SK-N-SH (cell line): ENCODE data around the gene ARHGEF4. TPM values are rescaled to one million over a fixed set of nuclear protein-coding genes. Genes with fewer than 3 reads are reported as not detected.

Experiments used
- CTCF ChIA-PET: fragments of 300-600, 350-600 bp; formaldehyde crosslinking; extraction: SDS; loops from one replicate; lab custom pipeline; 2021; lab: Yijun Ruan, JAX
- POLR2A ChIA-PET: fragments of 350-600 bp; sonication (Branson Sonifier 250); formaldehyde crosslinking; extraction: SDS; loops from one replicate; lab custom pipeline; 2020; ENCODE audit warnings: antibody characterized with exemption, inconsistent platforms; lab: Yijun Ruan, JAX
- DNase-seq: peaks from one replicate; pipeline ENCODE4 v3.0.0; 2012
- H2AFZ ChIP-seq: fragments of 200-600 bp; sonication (generic); 2 replicates; pipeline ENCODE4 v1.8.1; 2016; ENCODE audit warnings: antibody characterized with exemption, mild to moderate bottlenecking, low read depth
- H3F3A ChIP-seq: fragments of 200-600 bp; sonication (generic); replicated peaks from 2 replicates; pipeline ENCODE3; 2016; ENCODE audit warnings: antibody characterized with exemption, mild to moderate bottlenecking; ENCODE audit not compliant: insufficient read depth
- H3K27ac ChIP-seq, 2 experiments: fragments of 200-500 bp in 1 of 2; fragments of 200-600 bp in 1 of 2; sonication (Bioruptor generic) in 1 of 2; sonication (generic), shearing (Covaris generic) in 1 of 2; 2 replicates each; pipeline versions ENCODE4 v1.5.1 to v1.6.1; 2014 to 2016; ENCODE audit warnings: low read depth in 2 of 2, inconsistent platforms in 1 of 2, low read length in 1 of 2, mild to moderate bottlenecking in 1 of 2, mixed read lengths in 1 of 2
- H3K27me3 ChIP-seq: fragments of 200-600 bp; sonication (generic), shearing (Covaris generic); 2 replicates; pipeline ENCODE4 v1.6.1; 2016; ENCODE audit warnings: mixed run types; ENCODE audit not compliant: insufficient read depth
- H3K36me3 ChIP-seq, 2 experiments: fragments of 200-500 bp in 1 of 2; fragments of 200-600 bp in 1 of 2; sonication (Bioruptor generic) in 1 of 2; sonication (generic) in 1 of 2; replicated peaks in 1 of 2; 2 replicates each; pipeline versions ENCODE3 to v1.5.1; 2014 to 2016; ENCODE audit warnings: low read length in 1 of 2, mild to moderate bottlenecking in 1 of 2; ENCODE audit not compliant: insufficient read depth in 2 of 2, control insufficient read depth in 1 of 2
- H3K4me1 ChIP-seq, 2 experiments: fragments of 200-500 bp in 1 of 2; fragments of 200-600 bp in 1 of 2; sonication (Bioruptor generic) in 1 of 2; sonication (generic), shearing (Covaris generic) in 1 of 2; 2 replicates each; pipeline versions ENCODE4 v1.5.1 to v1.6.1; 2014 to 2016; ENCODE audit warnings: low read depth in 1 of 2, low read length in 1 of 2, mixed run types in 1 of 2; ENCODE audit not compliant: insufficient read depth in 2 of 2, control insufficient read depth in 1 of 2
- H3K4me2 ChIP-seq: fragments of 200-600 bp; sonication (generic), shearing (Covaris generic); 2 replicates; pipeline ENCODE4 v1.6.1; 2017; ENCODE audit warnings: mixed run types
- H3K4me3 ChIP-seq, 2 experiments: fragments of 200-500 bp in 1 of 2; fragments of 200-600 bp in 1 of 2; sonication (Bioruptor generic) in 1 of 2; sonication (generic), shearing (Covaris generic) in 1 of 2; 2 replicates each; pipeline versions ENCODE4 v1.5.1 to v1.8.1; 2014 to 2016; ENCODE audit warnings: low read depth in 2 of 2, inconsistent platforms in 1 of 2, low read length in 1 of 2, mild to moderate bottlenecking in 1 of 2, mixed read lengths in 1 of 2, moderate library complexity in 1 of 2
- H3K79me2 ChIP-seq: fragments of 200-600 bp; sonication (generic); 2 replicates; pipeline ENCODE4 v1.8.1; 2017; ENCODE audit warnings: mild to moderate bottlenecking; ENCODE audit not compliant: insufficient read depth
- H3K9ac ChIP-seq: fragments of 200-600 bp; sonication (generic); 2 replicates; pipeline ENCODE4 v1.6.1; 2017; ENCODE audit warnings: mixed run types
- H3K9me2 ChIP-seq: fragments of 200-600 bp; sonication (generic); 2 replicates; pipeline ENCODE4 v1.6.1; 2017; ENCODE audit warnings: mixed run types
- H3K9me3 ChIP-seq: fragments of 200-600 bp; sonication (generic); 2 replicates; pipeline ENCODE4 v1.6.1; 2017; ENCODE audit warnings: mixed run types, mild to moderate bottlenecking, moderate library complexity
- H4K20me1 ChIP-seq: fragments of 200-600 bp; sonication (generic); 2 replicates; pipeline ENCODE4 v1.6.1; 2017; ENCODE audit warnings: mild to moderate bottlenecking, mixed run types; ENCODE audit not compliant: insufficient read depth
- CHD2 ChIP-seq: fragments of 150-350 bp; IDR thresholded peaks from 2 replicates; pipeline ENCODE4 v1.6.1; 2018; ENCODE audit warnings: low read length; ENCODE audit not compliant: partially characterized antibody
- CTCF ChIP-seq: fragments of 200-600 bp; sonication (generic); IDR thresholded peaks from 2 replicates; pipeline ENCODE4 v1.6.1; 2017; ENCODE audit warnings: antibody characterized with exemption, mild to moderate bottlenecking, moderate library complexity
- EZH2phosphoT487 ChIP-seq: fragments of 200-600 bp; sonication (generic); IDR thresholded peaks from 2 replicates; pipeline ENCODE4 v1.6.1; 2017; ENCODE audit warnings: low read depth, mixed run types, mild to moderate bottlenecking, antibody characterized with exemption, moderate library complexity, borderline replicate concordance
- FOXJ3 ChIP-seq: sonication (generic); formaldehyde crosslinking; IDR thresholded peaks from 2 replicates; pipeline ENCODE4 v1.5.1; 2020; ENCODE audit warnings: mild to moderate bottlenecking, missing genetic modification reagents
- JUND ChIP-seq: IDR thresholded peaks from 2 replicates; pipeline ENCODE4 v1.4.0; 2012
- MEF2A ChIP-seq: IDR thresholded peaks from 2 replicates; pipeline ENCODE4 v1.4.0; 2012; ENCODE audit warnings: low read depth, borderline replicate concordance
- MXI1 ChIP-seq: IDR thresholded peaks from 2 replicates; pipeline ENCODE4 v1.6.1; 2012; ENCODE audit warnings: mild to moderate bottlenecking, low read depth, low read length, improper control_type of control experiment
- NFIC ChIP-seq: IDR thresholded peaks from 2 replicates; pipeline ENCODE4 v1.4.0; 2012; ENCODE audit warnings: borderline replicate concordance
- NRF1 ChIP-seq: IDR thresholded peaks from 2 replicates; pipeline ENCODE4 v1.6.1; 2012; ENCODE audit warnings: low read depth, mild to moderate bottlenecking, low read length
- RCOR1 ChIP-seq: fragments of 150-350 bp; IDR thresholded peaks from 2 replicates; pipeline ENCODE4 v1.6.1; 2017; ENCODE audit warnings: antibody characterized with exemption, low read length
- RFX5 ChIP-seq: IDR thresholded peaks from 2 replicates; pipeline ENCODE4 v1.6.1; 2012; ENCODE audit warnings: mild to moderate bottlenecking, improper control_type of control experiment, low read length
- TCF12 ChIP-seq: IDR thresholded peaks from 2 replicates; pipeline ENCODE4 v1.4.0; 2012
- USF2 ChIP-seq: fragments of 150-350 bp; IDR thresholded peaks from 2 replicates; pipeline ENCODE4 v1.6.1; 2017; ENCODE audit warnings: antibody characterized with exemption, low read length, low read depth, borderline replicate concordance
- WGBS: methylation state at CpG from one replicate; pipeline ENCODE4 v1.1.6; 2017; ENCODE audit warnings: low lambda C conversion rate; 5-methylcytosine and 5-hydroxymethylcytosine counted together
- polyA plus RNA-seq, 3 experiments: library from polyadenylated mRNA; depleted of rRNA; stranded (reverse); fragments of >200 nt; gene quantifications; 2 replicates each; pipeline ENCODE4 v1.2.3, GENCODE V29; 2012
- TF ChIP-seq, protein P1 (sequence below): IDR thresholded peaks from 2 replicates; pipeline ENCODE4 v1.6.1; 2012; ENCODE audit warnings: mild to moderate bottlenecking, low read depth, low read length, moderate library complexity
- TF ChIP-seq, protein P2 (sequence below): IDR thresholded peaks from 2 replicates; pipeline ENCODE4; 2012
- TF ChIP-seq, protein P3 (sequence below): IDR thresholded peaks from 2 replicates; pipeline ENCODE4 v1.4.0; 2012; ENCODE audit warnings: low read depth

ARHGEF4 gene
- polyA plus RNA-seq, 1 of the 3 experiments (the other 2 are of a cell fraction) = 2.3 TPM

DNA sequence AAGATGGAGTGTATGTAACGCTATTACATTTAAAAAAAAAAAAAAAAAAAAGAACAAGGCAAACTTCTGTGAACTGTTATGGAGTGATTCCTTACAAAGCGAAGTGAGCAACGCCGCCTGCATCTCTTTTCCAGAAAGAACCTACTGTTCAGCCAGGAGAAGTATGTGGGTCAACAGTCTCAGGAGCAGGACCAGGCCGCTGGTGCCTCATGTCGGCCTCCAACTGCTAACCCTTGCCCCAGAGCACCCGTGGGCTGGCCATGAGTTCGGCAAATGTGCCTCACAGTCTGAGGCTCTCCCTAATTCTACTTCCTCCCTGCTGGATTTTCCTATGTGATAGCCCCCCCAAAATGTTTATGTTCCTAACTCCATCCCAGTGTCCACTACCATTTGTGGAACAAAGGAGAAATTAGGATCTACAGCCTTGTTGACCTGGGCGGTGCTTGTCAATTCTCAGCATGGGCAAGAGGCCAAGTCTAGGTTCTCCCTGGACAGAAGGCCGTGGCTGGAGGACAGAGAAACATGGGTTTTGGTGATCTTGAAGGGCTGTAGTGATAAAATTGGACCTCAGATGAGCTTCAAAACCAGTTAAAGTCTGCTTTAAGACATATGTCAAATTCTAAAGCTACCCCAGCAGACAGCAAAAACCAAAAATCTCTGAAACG, 240.6 kb downstream of the ARHGEF4 start:
- CTCF ChIA-PET = no interaction called here
- DNase-seq = no peak
- no peak overlapping the region; a peak in 1 of 4 replicates for H3K27ac ChIP-seq
- H3K4me1 ChIP-seq = peaks cover 0 to 5% of the 10 kb centered on the region in 2 experiments; a peak in 1 of 4 replicates
- WGBS = 96% methylated on average over 11 of the region's 11 CpGs
- H3K27me3 ChIP-seq = no peaks in the 10 kb centered on the region
- TF ChIP-seq RCOR1 (no peak), CTCF (no peak), CHD2 (no peak), TCF12 (no peak), NFIC (no peak), NRF1 (no peak), RFX5 (no peak), MEF2A (no peak), JUND (no peak), EZH2phosphoT487 (no peak), MXI1 (no peak), USF2 (no peak), FOXJ3 (CRISPR knock-in tag) (no peak)
- TF ChIP-seq, protein P1, sequence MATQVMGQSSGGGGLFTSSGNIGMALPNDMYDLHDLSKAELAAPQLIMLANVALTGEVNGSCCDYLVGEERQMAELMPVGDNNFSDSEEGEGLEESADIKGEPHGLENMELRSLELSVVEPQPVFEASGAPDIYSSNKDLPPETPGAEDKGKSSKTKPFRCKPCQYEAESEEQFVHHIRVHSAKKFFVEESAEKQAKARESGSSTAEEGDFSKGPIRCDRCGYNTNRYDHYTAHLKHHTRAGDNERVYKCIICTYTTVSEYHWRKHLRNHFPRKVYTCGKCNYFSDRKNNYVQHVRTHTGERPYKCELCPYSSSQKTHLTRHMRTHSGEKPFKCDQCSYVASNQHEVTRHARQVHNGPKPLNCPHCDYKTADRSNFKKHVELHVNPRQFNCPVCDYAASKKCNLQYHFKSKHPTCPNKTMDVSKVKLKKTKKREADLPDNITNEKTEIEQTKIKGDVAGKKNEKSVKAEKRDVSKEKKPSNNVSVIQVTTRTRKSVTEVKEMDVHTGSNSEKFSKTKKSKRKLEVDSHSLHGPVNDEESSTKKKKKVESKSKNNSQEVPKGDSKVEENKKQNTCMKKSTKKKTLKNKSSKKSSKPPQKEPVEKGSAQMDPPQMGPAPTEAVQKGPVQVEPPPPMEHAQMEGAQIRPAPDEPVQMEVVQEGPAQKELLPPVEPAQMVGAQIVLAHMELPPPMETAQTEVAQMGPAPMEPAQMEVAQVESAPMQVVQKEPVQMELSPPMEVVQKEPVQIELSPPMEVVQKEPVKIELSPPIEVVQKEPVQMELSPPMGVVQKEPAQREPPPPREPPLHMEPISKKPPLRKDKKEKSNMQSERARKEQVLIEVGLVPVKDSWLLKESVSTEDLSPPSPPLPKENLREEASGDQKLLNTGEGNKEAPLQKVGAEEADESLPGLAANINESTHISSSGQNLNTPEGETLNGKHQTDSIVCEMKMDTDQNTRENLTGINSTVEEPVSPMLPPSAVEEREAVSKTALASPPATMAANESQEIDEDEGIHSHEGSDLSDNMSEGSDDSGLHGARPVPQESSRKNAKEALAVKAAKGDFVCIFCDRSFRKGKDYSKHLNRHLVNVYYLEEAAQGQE = no peak
- TF ChIP-seq, protein P2, sequence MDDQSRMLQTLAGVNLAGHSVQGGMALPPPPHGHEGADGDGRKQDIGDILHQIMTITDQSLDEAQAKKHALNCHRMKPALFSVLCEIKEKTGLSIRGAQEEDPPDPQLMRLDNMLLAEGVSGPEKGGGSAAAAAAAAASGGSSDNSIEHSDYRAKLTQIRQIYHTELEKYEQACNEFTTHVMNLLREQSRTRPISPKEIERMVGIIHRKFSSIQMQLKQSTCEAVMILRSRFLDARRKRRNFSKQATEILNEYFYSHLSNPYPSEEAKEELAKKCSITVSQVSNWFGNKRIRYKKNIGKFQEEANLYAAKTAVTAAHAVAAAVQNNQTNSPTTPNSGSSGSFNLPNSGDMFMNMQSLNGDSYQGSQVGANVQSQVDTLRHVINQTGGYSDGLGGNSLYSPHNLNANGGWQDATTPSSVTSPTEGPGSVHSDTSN = no peak
- TF ChIP-seq, protein P3, sequence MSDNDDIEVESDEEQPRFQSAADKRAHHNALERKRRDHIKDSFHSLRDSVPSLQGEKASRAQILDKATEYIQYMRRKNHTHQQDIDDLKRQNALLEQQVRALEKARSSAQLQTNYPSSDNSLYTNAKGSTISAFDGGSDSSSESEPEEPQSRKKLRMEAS = no peak
- TF ChIP-seq, all 33 proteins: peak for 0
- H3K4me3 ChIP-seq = no peak overlapping the region
- H3K9ac ChIP-seq = no peak overlapping the region
- H3K9me2 ChIP-seq = no peaks in the 10 kb centered on the region
- H2AFZ ChIP-seq = no peak overlapping the region
- peaks cover 89% of the 10 kb centered on the region for H4K20me1 ChIP-seq
- POLR2A ChIA-PET = no interaction called here
- H3K9me3 ChIP-seq = no peaks in the 10 kb centered on the region
- H3F3A ChIP-seq = no peaks in the 10 kb centered on the region
- peaks cover 56 to 76% of the 10 kb centered on the region in 2 experiments for H3K36me3 ChIP-seq
- no peak overlapping the region for H3K4me2 ChIP-seq
- H3K79me2 ChIP-seq = peaks cover 99% of the 10 kb centered on the region
